HEK293 (cell line): ENCODE results near the gene ZNF536.

Experiments
- CTCF ChIA-PET: fragments of 350-600 bp; formaldehyde crosslinking; extraction: SDS; loops from one replicate; lab custom pipeline; 2021; ENCODE audit warnings: antibody characterized with exemption; lab: Yijun Ruan, JAX
- POLR2A ChIA-PET: fragments of 300-600 bp; formaldehyde crosslinking; extraction: SDS; loops from one replicate; lab custom pipeline; 2020; ENCODE audit warnings: antibody characterized with exemption, inconsistent platforms; lab: Yijun Ruan, JAX
- H3K27ac ChIP-seq: fragments of 200-500 bp; sonication (Bioruptor generic); 2 replicates; pipeline ENCODE4 v1.5.1; 2014; ENCODE audit warnings: low read depth, low read length, control low read depth, inconsistent platforms; ENCODE audit errors: extremely low read depth
- H3K36me3 ChIP-seq, 2 experiments: fragments of 200-500 bp in 1 of 2; sonication (Bioruptor generic) in 1 of 2; 1 replicate in 1 of 2; 2 replicates in 1 of 2; pipeline ENCODE4 v1.5.1; 2014 to 2017; ENCODE audit warnings: inconsistent platforms in 2 of 2, low read length in 2 of 2; ENCODE audit not compliant: control insufficient read depth in 2 of 2, insufficient read depth in 1 of 2
- H3K4me1 ChIP-seq: fragments of 200-500 bp; sonication (Bioruptor generic); 2 replicates; pipeline ENCODE4 v1.5.1; 2014; ENCODE audit warnings: mild to moderate bottlenecking, low read length, inconsistent platforms; ENCODE audit not compliant: control insufficient read depth, insufficient read depth
- H3K4me3 ChIP-seq: 2 replicates; pipeline ENCODE4 v1.5.1; 2011; ENCODE audit warnings: low read depth, mild to moderate bottlenecking, control low read depth, low read length, moderate library complexity
- H3K9me3 ChIP-seq: fragments of 200-500 bp; sonication (Bioruptor generic); 2 replicates; pipeline ENCODE4 v1.5.1; 2014; ENCODE audit warnings: low read depth, low read length, inconsistent platforms; ENCODE audit not compliant: control insufficient read depth, insufficient read depth
- KLF9 ChIP-seq: fragments of 450-650 bp; formaldehyde crosslinking; IDR thresholded peaks from 2 replicates; pipeline ENCODE4 v1.5.1; 2016; ENCODE audit warnings: missing biosample characterization, missing genetic modification characterization, low read depth
- PRDM1 ChIP-seq: fragments of 450-650 bp; formaldehyde crosslinking; IDR thresholded peaks from 2 replicates; pipeline ENCODE4; 2016; ENCODE audit warnings: missing biosample characterization, missing genetic modification characterization
- TRIM28 ChIP-seq: IDR thresholded peaks from 2 replicates; pipeline ENCODE4 v1.6.1; 2011; ENCODE audit warnings: low read length, control low read depth, borderline replicate concordance
- ZIC2 ChIP-seq: fragments of 450-650 bp; formaldehyde crosslinking; IDR thresholded peaks from 2 replicates; pipeline ENCODE4 v1.5.1; 2016; ENCODE audit warnings: missing biosample characterization, missing genetic modification characterization
- ZNF132 ChIP-seq: fragments of 450-650 bp; formaldehyde crosslinking; IDR thresholded peaks from 2 replicates; pipeline ENCODE4 v1.5.1; 2017; ENCODE audit warnings: missing biosample characterization, missing genetic modification characterization, borderline replicate concordance
- ZNF169 ChIP-seq: fragments of 450-650 bp; formaldehyde crosslinking; IDR thresholded peaks from 2 replicates; pipeline ENCODE4 v1.5.1; 2016; ENCODE audit warnings: missing biosample characterization, missing genetic modification characterization
- ZNF2 ChIP-seq: fragments of 450-650 bp; formaldehyde crosslinking; IDR thresholded peaks from 2 replicates; pipeline ENCODE4 v1.5.1; 2016; ENCODE audit warnings: missing biosample characterization, missing genetic modification characterization
- ZNF214 ChIP-seq: fragments of 450-650 bp; formaldehyde crosslinking; IDR thresholded peaks from 2 replicates; pipeline ENCODE4 v1.5.1; 2017; ENCODE audit warnings: missing biosample characterization, mild to moderate bottlenecking, missing genetic modification characterization, borderline replicate concordance
- ZNF266 ChIP-seq: fragments of 450-650 bp; formaldehyde crosslinking; IDR thresholded peaks from 2 replicates; pipeline ENCODE4 v1.5.1; 2016; ENCODE audit warnings: missing biosample characterization, missing genetic modification characterization, low read depth
- ZNF274 ChIP-seq, 2 experiments: fragments of 200-500 bp in 1 of 2; fragments of 450-650 bp in 1 of 2; sonication (Bioruptor generic) in 1 of 2; formaldehyde crosslinking in 1 of 2; IDR thresholded peaks; 2 replicates each; pipeline versions ENCODE4 v1.5.1 to v1.6.1; 2014 to 2016; ENCODE audit warnings: borderline replicate concordance in 1 of 2, inconsistent platforms in 1 of 2, low read length in 1 of 2, missing biosample characterization in 1 of 2, missing genetic modification characterization in 1 of 2
- ZNF341 ChIP-seq: fragments of 450-650 bp; formaldehyde crosslinking; IDR thresholded peaks from 2 replicates; pipeline ENCODE4; 2016; ENCODE audit warnings: low read depth, missing biosample characterization, missing genetic modification characterization
- ZNF37A ChIP-seq: fragments of 450-650 bp; IDR thresholded peaks from 2 replicates; pipeline ENCODE4 v1.5.1; 2018; ENCODE audit warnings: missing biosample characterization, missing genetic modification characterization
- ZNF394 ChIP-seq: fragments of 450-650 bp; formaldehyde crosslinking; IDR thresholded peaks from 2 replicates; pipeline ENCODE4 v1.5.1; 2016; ENCODE audit warnings: missing biosample characterization, missing genetic modification characterization, mild to moderate bottlenecking, moderate library complexity, borderline replicate concordance
- ZNF48 ChIP-seq: fragments of 450-650 bp; formaldehyde crosslinking; IDR thresholded peaks from 2 replicates; pipeline ENCODE4 v1.5.1; 2016; ENCODE audit warnings: missing biosample characterization, missing genetic modification characterization
- ZNF558 ChIP-seq: fragments of 450-650 bp; formaldehyde crosslinking; IDR thresholded peaks from 2 replicates; pipeline ENCODE4 v1.5.1; 2016; ENCODE audit warnings: missing biosample characterization, missing genetic modification characterization
- ZNF626 ChIP-seq: fragments of 450-650 bp; sonication (Bioruptor Pico); formaldehyde crosslinking; IDR thresholded peaks from 2 replicates; pipeline ENCODE4 v1.5.1; 2018; ENCODE audit warnings: missing biosample characterization, missing genetic modification characterization, inconsistent platforms
- ZNF843 ChIP-seq: fragments of 450-650 bp; formaldehyde crosslinking; IDR thresholded peaks from 2 replicates; pipeline ENCODE4 v1.5.1; 2016; ENCODE audit warnings: missing biosample characterization, missing genetic modification characterization

ZNF536 gene

DNA sequence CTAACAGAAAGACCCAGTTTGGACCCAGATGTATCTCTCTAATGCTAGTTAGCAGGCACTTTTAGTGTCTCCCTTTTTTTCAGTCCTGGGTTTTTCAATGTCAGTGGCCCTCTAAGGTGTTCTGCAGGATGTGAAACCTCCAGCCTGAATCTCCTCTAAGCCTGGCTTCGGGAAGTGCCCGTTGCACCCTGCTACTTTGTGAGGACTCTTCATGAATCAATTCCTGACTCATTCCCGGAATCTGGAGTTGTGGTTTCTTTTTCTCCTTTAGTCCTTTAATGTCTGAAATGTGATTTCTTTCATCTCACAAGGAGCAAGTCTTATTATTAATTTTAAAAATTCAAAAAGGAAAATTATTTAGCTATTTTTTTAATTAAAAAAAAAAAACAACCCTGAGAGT, 116.0 kb downstream of the ZNF536 start:
- Histone ChIP-seq H3K9me3 (no peaks in the 10 kb centered on the region), H3K27ac (no peak overlapping the region), H3K36me3 (peaks cover 0 to 3% of the 10 kb centered on the region in 2 experiments; a peak in 1 of 3 replicates), H3K4me1 (peaks cover 16% of the 10 kb centered on the region), H3K4me3 (no peak overlapping the region)
- TF ChIP-seq ZNF274 (IDR thresholded peaks at IDR 0.05; ENCODE audit: low read length): no peak
- TF ChIP-seq ZNF274 (tag by site-specific recombination; IDR thresholded peaks at IDR 0.05; ENCODE audit: borderline replicate concordance): no peak
- TF ChIP-seq ZNF48 (tag by site-specific recombination): no peak
- no peak for TF ChIP-seq ZNF843 (tag by site-specific recombination)
- TF ChIP-seq ZNF558 (tag by site-specific recombination): no peak
- no peak for TF ChIP-seq ZNF37A (tag by site-specific recombination)
- TF ChIP-seq TRIM28: no peak
- no peak for TF ChIP-seq ZNF132
- no peak for TF ChIP-seq ZNF266 (tag by site-specific recombination)
- POLR2A ChIA-PET: no interaction called here
- CTCF ChIA-PET: interaction anchor here (0.6 to 1.7 kb wide), 2 partner anchors 10 to 531 kb away, joined by 3 to 8 read pairs; no protein-coding TSS in a partner anchor

- ChIA-PET POLR2A (no interaction called here), CTCF (no interaction called here)
- H3K27ac ChIP-seq: no peak overlapping the region
- no peaks in the 10 kb centered on the region for H3K9me3 ChIP-seq
- no peak overlapping the region for H3K4me3 ChIP-seq
- peaks cover 18% of the 10 kb centered on the region for H3K4me1 ChIP-seq
- peaks cover 0 to 3% of the 10 kb centered on the region in 2 experiments; a peak in 1 of 3 replicates for H3K36me3 ChIP-seq
- no peak for TF ChIP-seq ZNF169 (tag by site-specific recombination)
- TF ChIP-seq PRDM1 (tag by site-specific recombination): peak; percentile 63; the same call in 1 of the 2 replicates
These were observed 118.6 kb downstream of the ZNF536 start for GRCh38 chr19:30490760-30491159.

GRCh38 chr19:30492586-30493270, 120.5 kb downstream of the ZNF536 start:
- no peak overlapping the region for H3K27ac ChIP-seq

GRCh38 chr19:30497034-30497433, 124.8 kb downstream of the ZNF536 start:
- Histone ChIP-seq H3K27ac (no peak overlapping the region), H3K36me3 (no peaks in the 10 kb centered on the region), H3K4me3 (no peak overlapping the region), H3K9me3 (no peaks in the 10 kb centered on the region), H3K4me1 (peaks cover 10% of the 10 kb centered on the region)
- POLR2A ChIA-PET: interaction anchor here (0.8 kb wide), 1 partner anchor 19 kb away, joined by 3 read pairs; no protein-coding TSS in a partner anchor
- TF ChIP-seq ZIC2 (tag by site-specific recombination) (peak; percentile 21), ZNF394 (tag by site-specific recombination) (no peak)
- CTCF ChIA-PET: interaction anchor here (0.5 kb wide), 1 partner anchor 177 kb away, joined by 4 read pairs; no protein-coding TSS in a partner anchor

More at GRCh38 chr19:30492586-30493270, 120.5 kb downstream of the ZNF536 start:
- no peak for TF ChIP-seq KLF9 (tag by site-specific recombination)
- peak; percentile 57 for TF ChIP-seq ZNF341 (tag by site-specific recombination)
- TF ChIP-seq ZNF2 (tag by site-specific recombination): no peak
- no peak for TF ChIP-seq ZNF214 (tag by site-specific recombination)
- no peak for TF ChIP-seq ZNF626 (tag by site-specific recombination)
- CTCF ChIA-PET: interaction anchor here (1.1 kb wide), 1 partner anchor 155 kb away, joined by 3 read pairs; no protein-coding TSS in a partner anchor
- Histone ChIP-seq H3K4me1 (peaks cover 18% of the 10 kb centered on the region), H3K4me3 (no peak overlapping the region), H3K36me3 (peaks cover 0 to 3% of the 10 kb centered on the region in 2 experiments; a peak in 1 of 3 replicates), H3K9me3 (no peaks in the 10 kb centered on the region)
- POLR2A ChIA-PET: interaction anchor here (0.7 kb wide), 1 partner anchor 504 kb away, joined by 4 read pairs; no protein-coding TSS in a partner anchor
